Amniotic stem cell (primary cell): ENCODE data around the gene POLDIP2.

ENCODE experiments used
- DNase-seq: peaks from one replicate; lab custom pipeline; 2025; lab: John Stamatoyannopoulos, UW

The POLDIP2 gene, protein sequence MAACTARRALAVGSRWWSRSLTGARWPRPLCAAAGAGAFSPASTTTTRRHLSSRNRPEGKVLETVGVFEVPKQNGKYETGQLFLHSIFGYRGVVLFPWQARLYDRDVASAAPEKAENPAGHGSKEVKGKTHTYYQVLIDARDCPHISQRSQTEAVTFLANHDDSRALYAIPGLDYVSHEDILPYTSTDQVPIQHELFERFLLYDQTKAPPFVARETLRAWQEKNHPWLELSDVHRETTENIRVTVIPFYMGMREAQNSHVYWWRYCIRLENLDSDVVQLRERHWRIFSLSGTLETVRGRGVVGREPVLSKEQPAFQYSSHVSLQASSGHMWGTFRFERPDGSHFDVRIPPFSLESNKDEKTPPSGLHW

DNA sequence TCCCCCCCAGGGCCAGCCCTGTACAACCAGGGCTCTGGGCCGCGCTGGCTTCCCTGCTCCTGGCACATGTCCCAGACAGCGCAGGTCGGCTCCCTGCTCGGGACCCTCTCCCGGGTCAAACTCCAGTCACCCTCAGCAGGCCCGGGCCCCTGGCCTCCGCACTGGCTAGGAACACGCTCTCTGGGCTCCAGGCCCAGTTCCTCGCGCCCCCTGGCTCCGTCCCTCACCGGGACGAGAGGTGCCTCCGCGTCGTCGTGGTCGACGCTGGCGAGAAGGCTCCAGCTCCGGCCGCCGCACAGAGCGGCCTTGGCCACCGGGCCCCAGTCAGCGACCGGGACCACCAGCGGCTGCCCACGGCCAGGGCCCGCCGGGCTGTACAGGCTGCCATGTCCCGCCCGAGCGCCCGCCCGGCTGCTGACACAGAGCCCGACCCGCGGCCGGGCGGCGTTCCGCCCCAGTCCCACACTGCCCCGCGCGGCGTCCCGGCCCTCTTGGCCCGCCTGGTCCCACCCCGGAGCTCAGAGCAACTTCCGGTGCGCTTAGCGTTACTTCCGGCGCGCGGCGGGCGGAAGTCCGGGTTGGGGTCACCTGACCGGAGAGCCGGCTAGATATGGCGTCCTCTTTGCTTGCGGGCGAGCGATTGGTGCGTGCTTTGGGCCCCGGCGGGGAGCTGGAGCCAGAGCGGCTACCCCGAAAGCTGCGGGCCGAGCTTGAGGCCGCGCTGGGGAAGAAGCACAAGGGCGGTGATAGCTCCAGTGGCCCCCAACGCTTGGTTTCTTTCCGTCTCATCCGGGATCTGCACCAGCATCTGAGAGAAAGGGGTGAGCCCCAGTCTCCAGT is at the start of gene POLDIP2:
Gene POLDIP2, minus strand, starts transcription at position 467 of the 840 bp plus-strand sequence. Its CDS starts 79 bp downstream, at position 388.
- DNase-seq, result peak; percentile 93

DNA sequence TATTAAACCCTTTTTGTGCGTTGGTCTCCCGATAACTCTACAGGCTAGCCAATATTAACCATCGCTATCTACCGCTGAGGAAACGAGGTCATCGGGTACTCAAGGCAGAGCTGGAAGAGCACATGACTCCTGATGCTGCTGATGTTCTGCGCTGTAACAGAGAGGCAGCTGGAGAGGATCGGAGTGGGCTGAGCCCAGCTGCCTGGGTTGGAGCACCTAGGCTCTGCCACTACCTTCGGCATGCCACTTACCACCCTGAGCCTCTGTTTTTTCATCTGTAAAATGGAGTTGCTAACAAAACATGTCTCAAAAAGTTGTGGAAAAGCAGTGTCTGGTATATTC is 49.1 kb upstream of the POLDIP2 start:
- DNase-seq, result no peak

DNA sequence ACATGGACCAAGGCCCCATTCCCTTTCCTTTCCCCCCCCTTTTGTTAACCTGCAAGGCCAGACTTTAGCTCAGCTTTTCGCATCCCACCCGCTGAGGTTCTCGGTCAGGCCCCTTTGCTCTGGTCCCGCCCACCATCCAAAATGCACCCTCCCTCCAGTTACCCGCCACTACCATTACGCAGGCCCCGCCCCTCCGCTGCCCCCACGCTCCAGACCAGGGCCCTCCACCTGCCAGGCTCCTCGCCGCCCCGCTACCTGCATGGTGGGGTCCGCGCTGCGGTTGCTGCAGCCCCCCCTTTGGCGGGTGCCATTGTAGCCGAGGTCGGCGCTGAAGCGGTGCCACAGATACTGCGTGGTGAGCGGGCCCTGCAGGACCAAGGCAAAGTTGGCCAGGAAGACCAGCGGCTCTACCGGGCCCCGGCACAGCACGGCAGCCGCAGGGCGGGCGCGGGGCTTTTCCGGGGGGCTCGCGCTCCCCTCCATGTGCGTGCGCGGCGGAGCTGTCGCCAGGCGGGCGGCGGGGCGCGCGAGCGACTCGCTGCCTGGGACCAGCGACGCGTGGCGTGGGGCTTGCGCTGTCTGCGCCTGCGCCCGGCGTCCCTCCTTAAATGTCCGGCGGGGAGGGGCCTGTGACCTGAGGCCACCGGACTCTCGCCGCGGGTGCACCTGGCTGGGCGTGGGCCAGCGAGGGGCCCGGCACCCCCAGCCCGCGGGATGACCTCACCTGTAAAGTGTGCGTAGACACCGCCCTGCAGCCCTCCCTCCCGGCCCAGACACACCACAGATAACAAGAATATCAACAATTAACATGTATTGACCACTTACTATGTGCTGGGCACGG is 48.5 kb upstream of the POLDIP2 start, which contains the start of gene SLC46A1:
Gene SLC46A1, minus strand, starts transcription at position 581 of the 841 bp plus-strand sequence. Its CDS starts 98 bp downstream, at position 483.
- no peak for DNase-seq

DNA sequence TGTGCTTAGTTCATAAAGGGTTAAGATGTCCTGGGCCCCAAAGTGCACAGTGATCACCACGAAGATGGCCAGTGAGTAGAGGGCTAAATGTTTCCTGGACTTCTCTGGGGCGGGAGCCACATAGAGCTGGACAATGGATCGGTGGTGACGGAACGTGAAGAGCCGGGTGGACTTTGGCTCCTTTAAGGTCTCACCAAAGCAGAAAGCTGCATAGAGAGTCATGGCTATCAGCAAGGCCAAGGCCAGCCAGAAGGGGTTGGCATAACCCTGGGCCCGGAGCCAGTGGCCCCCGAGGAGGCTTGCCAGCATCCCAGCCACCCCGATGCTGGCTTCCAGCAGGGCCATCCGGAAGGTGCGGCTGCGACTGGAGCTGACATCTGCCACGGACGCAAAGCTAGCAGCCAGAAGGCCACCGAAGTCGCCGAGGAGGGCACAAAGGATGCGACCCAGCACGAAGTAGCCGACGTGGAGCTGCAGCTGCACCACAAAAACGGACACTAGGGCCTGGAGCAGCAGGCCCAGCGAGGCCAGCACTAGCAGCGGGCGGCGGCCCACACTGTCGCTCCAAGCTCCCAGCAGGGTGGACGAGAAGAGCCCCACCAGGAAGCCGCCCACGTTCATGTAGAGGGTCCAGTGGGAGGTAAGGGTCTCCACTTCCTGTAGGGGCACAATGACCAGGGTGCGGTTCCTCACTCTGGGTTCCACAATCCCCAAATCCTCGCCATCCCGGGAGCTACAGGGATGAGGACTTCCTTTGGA is 47.7 kb upstream of the POLDIP2 start:
- DNase-seq, result no peak

DNA sequence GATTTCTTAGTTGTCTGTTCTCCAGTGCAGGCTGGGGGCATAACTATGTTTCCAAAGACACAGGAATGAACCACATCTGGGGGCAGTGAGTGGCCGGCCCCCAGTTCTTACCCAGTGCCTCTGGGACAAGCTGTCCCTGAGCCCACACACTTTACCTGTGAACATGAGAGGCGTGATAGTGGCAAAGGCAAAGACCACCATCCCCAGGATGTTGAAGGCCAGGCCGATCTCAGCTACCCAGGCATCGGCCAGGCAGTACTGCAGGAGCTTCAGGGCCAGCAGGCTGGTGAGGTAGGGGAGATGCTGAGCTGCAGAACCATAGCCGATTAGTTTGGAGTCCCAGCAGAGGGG is 47.1 kb upstream of the POLDIP2 start:
- DNase-seq, result no peak

DNA sequence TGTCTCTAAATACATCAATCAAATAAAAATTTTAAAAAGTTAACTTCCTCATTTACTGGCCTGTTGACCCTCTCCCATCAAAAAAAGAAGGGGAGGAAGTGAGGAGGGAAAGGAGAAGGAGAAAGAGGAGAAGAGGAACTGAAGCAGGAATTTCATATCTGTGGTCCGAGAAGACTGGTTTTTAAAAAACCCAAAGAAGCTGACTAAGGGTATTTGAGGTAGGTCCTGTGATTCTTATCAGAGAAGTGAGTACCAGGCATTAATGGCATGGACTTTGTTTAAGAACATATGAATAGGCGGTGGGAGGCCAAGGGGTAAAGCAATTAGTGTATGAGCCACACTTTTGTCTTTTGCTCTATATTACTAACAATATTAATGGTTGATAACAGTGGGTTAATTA is 46.7 kb upstream of the POLDIP2 start:
- DNase-seq, result no peak

DNA sequence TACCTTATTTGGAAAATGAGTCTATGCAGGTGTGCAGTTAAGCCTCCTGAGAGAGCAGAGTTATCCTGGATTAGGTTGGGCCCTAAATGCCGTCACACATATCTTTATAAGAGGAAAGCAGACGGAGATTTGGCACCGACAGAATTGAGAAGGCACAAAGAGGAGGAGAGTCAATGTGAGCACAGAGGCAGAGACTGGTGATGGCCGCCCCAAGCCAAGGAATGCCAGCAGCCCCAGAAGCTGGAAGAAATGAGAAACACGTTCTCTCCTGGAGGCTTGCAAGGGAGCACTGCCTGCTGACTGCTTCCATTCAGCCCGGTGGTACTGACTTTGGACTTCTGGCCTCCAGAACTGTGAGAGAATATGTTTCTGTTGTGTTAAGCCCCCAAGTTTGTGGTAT is 45.5 kb upstream of the POLDIP2 start:
- DNase-seq, result no peak

DNA sequence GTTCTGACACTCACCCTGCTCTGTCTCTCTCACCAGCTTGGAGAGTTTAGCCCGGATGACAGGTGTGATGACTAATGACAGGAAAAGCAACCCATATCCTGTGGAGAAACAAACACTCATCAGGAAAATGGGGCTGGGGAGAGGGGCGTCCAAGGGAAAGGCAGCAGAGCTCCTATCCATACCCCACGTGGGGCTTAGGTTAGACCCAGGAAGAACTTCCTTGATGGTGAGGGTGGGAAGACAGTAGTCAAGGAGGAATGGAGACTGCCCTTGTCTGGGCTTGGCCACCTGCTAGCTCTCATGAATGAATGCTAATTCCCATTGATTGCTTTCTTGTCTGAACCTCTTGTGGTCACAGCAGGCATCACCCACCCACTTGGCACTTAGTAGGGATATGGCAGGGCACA is 44.9 kb upstream of the POLDIP2 start:
- no peak for DNase-seq

DNA sequence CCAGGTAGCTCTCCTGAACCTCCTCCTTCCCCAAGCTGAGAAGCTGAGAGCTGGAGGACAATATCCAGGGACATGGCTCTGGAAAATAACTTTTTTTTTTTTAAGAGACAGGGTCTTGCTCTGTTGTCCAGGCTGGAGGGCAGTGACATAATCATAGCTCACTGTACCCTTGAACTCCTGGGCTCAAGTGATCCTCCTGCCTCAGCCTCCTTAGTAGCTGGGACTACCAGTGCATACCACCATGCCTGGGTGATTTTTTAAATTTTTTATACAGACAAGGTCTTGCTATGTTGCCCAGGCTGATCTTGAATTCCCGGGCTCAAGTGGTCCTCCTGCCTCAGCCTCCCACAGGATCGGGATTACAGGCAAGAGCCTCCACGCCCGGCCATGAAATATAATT is 42.5 kb upstream of the POLDIP2 start:
- no peak for DNase-seq

DNA sequence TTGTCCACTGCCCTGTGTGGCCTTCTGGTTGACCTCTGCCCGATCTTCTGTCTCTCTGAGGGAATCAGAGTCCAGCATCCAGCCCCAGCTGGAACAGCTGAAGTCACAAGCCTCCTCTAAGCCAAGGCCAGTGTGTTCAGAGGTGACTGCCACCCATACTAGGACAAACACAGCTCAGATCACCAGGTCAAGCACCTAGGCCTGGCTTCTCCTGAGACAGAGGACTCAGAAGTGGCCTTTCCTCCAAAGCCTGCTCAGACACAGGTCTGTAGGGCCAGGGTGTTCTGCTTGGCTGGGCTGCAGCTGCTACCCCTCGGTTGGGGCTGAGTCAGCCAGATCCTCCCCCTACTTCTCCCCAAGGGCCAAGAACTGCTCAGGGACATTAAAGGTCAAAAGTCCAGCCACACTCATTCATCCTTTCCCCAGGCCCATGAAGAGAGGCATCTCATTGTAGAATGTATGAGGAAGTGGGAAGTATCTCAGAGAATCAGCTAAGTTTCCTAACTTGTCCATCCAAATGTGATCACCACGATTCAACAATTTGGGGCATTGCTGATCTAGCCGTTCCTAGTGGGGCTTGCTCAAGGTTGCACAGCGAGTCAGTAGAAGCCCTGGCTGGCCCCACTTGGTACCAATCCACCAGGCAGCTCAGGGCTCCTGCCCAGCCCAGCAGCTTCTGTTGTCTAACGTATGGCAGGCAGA is 41.1 kb upstream of the POLDIP2 start:
- DNase-seq, result no peak

DNA sequence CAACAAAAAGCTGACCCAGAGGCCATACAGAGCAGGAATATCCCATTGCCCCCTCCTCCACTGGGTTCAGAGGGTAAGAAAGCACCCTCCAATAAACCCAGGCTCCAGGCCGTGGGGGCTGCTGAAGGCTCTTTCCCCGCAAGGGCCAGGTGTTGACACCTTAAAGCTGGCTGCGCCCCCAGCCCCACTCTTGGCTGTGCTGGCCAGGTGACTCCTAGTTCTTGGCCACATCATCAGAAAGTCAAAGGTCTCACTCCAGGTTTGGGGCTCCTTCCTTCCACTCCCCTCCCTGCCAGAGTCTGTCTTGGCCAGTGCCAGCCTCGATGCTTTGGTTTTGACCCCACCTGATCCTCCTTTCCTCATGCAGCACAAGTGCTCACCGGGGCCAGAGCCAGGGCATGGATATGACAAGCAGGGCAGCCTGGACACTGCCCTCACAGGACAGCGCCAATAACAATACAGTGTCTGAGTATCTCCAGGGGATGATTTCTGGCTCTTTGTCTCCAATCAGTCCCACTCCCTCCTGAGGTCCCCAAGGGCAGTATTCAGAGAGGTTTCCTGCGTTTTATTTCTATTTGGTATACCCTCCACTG is 40.5 kb upstream of the POLDIP2 start:
- DNase-seq, result no peak

DNA sequence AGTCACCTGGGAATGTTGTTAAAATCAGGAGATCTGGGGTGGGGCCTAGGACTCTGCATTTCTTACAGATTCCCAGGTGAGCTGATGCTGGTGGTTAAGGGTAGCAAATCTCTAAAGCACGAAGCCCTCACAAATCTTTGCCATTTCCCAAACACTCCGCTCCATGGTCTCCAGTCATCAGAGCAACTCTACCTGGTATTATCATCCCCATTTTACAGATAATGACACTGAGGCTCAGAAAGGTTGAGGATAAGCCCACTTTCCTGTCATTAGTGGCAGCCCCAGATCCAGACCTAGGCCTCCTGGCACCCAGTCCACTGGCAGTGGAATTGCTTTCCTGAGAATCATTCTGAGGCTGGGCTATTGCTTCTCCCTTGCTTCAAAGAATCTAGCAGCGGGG is 39.9 kb upstream of the POLDIP2 start:
- DNase-seq, result no peak

DNA sequence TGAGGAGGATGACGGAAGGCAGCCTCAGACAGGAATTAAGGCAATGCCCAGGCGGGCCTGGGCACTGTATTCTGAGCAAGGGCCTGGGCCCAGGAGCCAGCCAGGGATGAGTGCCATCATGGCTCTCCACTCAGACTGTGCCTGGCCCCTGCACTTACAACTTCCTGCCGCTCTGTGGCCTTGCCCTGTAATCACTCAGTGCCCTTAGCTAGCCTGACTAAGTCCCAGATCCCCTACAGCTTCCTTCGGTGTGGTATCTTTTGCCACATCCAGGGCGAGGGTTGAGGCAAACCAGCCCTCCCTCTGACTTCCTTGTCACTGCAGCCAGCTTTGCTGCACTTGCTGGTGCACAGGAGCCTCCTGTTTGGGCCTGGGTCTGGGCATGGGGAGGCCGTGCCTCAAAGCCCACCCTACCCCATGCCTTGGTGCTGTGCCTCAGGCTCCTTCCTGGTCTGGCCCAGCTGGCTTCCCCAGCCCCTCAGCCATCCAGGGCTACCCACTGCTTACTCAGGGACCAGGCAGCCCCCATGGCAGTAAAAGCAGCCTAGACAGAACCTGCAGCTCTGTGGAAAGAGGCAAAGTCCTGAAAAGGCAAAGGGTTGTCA is 39.4 kb upstream of the POLDIP2 start:
- DNase-seq, result no peak

DNA sequence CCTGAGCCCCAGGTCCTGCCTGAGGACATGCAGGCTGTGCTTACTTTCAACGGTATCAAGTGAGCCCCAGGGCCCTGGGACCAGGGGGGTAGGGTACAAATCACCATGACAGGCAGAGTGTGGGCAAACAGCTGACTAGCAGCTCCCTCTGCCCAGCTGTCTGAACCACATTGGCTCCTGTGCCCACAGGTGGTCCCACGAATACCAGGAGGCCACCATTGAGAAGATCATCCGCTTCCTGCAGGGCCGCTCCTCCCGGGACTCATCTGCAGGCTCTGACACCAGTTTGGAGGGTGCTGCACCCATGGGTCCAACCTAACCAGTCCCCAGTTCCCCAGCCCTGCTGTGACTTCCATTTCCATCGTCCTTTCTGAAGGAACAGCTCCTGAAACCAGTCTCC is 38.6 kb upstream of the POLDIP2 start:
- no peak for DNase-seq

DNA sequence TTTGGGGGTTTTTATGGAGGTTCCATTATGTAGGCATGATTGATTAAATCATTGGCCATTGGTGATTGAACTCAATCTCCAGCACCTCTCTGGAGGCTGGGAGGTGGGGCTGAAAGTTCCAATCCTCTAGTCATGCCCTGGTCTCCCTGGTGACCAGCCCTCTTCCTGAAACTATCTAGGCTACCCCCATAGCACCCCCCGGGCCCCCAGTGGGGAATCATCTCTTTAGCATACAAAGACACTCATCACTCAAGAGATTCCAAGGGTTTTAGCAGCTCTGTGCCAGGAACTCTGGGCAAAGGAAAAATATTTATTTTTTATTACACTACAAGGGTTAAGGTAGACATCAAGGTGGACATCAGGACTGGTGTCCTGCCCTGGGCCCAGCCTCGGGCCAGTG is 38.1 kb upstream of the POLDIP2 start:
- DNase-seq, result no peak

DNA sequence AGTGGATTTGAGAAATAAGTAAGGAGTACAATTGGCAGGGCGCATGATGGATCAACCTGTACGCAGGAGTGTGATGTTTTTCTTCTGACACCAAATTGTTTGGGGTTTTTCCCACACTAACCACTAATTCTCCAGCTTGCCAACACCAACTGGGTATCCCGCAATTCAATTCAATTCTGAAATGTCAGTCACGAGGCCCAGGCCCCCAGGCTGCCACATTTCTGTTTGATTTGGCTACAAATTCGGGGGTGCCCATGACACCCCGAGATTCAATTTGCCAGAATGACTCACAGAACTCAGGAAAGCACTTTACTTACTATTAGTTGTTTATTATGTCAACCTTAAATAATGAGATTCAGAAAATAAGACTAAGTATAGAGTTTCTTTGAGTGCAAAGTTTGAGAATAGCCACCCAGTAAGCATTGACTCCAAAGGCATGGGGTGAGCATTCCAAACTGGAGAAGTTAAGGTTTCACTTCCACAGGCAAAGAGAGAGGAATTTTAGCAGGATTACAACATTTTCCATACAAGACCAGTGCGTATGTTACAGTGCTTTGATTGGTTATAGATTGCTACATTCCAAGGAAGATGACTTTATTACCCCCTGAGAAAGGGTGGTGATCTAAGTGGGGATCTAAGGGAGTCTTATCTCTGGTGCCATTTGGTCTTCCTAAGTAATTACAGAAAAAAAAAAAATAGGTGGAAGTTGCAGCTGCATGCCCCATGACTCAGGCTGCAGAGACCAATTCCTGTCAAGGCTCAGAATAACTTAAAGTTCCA is 37.2 kb upstream of the POLDIP2 start:
- no peak for DNase-seq

DNA sequence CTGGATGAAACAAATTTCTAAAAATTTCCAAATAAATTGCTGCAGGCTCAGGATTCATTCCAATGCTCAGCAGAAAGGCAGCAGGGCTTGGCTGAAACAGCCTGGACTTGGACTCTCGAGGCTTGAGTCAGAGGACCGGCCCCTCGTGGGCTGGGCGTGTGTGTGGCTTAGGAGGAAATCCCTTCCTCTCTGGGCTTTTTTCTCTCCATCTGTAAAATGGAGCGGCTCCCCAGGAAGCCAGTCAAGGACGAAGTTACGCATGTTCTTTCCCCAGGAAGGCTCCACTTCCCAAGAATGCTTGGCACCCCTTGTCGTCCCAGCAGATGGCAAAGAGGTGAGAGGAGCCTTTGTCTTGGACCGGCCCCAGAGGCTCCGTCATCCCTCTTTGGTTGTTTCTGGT is 35.2 kb upstream of the POLDIP2 start:
- no peak for DNase-seq

DNA sequence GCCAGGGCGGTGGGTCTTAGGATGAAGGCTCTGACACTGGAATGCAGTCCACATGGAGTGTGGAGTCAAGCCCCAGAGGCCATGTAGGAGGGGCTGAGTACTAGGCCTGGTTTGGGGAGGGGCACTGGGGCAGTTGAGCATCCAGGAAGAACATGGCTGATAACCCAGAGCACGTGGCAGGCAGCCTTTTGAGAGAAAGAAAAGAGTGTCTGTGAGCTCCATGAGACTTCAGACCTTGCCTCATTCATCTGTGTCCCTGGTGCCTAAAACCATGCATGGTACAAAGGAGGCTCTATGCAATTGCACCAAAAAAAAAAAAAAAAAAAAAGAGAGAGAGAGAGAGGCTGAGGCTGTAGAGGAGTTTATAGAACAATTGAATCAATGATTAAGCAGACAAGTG is 34.1 kb upstream of the POLDIP2 start:
- DNase-seq, result no peak

DNA sequence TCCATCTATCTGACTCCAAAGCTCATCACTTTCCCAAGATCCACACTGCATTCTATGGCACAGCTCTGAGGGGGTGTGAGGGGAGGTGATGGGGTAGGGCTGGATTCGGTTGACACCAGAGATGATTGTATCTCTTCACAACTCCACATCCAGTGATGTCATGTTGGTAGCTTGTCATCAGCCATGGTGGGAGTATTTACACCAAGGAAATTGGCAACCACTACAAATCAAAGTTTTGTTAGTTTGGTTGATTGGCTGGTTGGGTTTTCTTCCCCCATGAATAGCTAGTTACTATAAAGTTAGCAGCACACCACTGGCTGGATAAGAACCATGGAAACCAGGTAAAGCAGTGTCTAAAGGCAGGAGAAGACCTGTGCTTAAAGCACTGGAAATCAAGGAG is 33.7 kb upstream of the POLDIP2 start:
- DNase-seq, result no peak

DNA sequence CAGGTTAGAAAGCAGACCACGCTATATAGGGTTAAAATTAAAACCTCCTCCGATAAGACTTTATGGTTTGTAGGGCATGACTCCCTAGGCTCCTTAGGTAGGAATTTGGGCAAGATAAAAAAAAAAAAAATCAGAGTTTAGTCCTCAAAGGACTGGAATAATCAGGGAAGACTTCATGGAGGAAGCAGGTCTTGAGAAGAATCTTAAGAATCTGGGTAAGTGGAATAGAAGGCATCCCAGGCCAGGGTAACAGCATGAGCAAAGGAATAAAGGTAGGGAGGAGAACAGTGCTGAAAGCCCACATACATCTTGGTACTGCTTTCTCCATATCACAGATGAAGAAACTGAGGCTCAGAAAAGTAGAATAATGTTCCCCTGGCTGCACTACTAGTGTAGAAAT is 33.2 kb upstream of the POLDIP2 start:
- no peak for DNase-seq
